Ovary (tissue), 9 donors: Measurements from ENCODE around the gene SORT1. TPM values are rescaled to one million over a fixed set of nuclear protein-coding genes. Genes with fewer than 3 reads are reported as not detected.

ENCODE experiments used
- DNase-seq, 5 donors: peaks; one replicate each; pipeline ENCODE4 v3.0.0-alpha.2; 2019 to 2020
- H3K27ac ChIP-seq, 2 donors: fragments of 200-600 bp; one replicate each; pipeline versions ENCODE4 v1.5.1 to v1.8.0; 2019 to 2022
- H3K27me3 ChIP-seq: fragments of 200-600 bp; one replicate; pipeline ENCODE4 v1.8.0; 2022
- H3K36me3 ChIP-seq: fragments of 200-600 bp; sonication (generic); one replicate; pipeline ENCODE4 v1.5.1; 2019
- H3K4me1 ChIP-seq: one replicate; pipeline ENCODE4 v1.8.1; 2013; ENCODE audit warnings: mild to moderate bottlenecking, moderate library complexity; ENCODE audit not compliant: insufficient read depth
- H3K4me3 ChIP-seq: fragments of 200-600 bp; sonication (generic); one replicate; pipeline ENCODE4 v1.5.1; 2017
- H3K9me3 ChIP-seq, 2 donors: fragments of 200-600 bp in 1 of 2; sonication (generic) in 1 of 2; one replicate each; pipeline versions ENCODE4 v1.5.1 to v1.8.1; 2013 to 2019; ENCODE audit warnings: mild to moderate bottlenecking in 1 of 2, moderate library complexity in 1 of 2
- EP300 ChIP-seq: sonication (generic); formaldehyde crosslinking; IDR thresholded peaks from one replicate; pipeline ENCODE4 v1.6.1; 2017; ENCODE audit warnings: antibody characterized with exemption
- POLR2A ChIP-seq: fragments of 450-650 bp; IDR thresholded peaks from one replicate; pipeline ENCODE4 v1.6.1; 2017; ENCODE audit warnings: antibody characterized with exemption, mild to moderate bottlenecking, moderate library complexity
- WGBS, 3 donors: extraction: QIAGEN DNeasy Blood & Tissue Kit in 1 of 3; methylation state at CpG; one replicate each; pipeline versions ENCODE4 v1.1.5 to v1.1.7; 2013 to 2017; 5-methylcytosine and 5-hydroxymethylcytosine counted together
- intact Hi-C, 4 donors: fragments of 100-400 bp; cut with DNase I; formaldehyde crosslinking; loops; one replicate each; pipeline versions ENCODE4 v1.11.0 to v1.15.1; 2022 to 2023
- polyA plus RNA-seq, 2 donors: library from polyadenylated mRNA; stranded (reverse); fragments of 200-250 nt in 1 of 2; fragments of 350-450 nt in 1 of 2; fragmentation: Illumina TruSeq in 1 of 2; extraction: RNeasy Lipid Tissue Mini Kit (QIAGEN cat#74804) in 1 of 2; gene quantifications; one replicate each; pipeline ENCODE4 v1.2.3, GENCODE V29; 2013 to 2014
- total RNA-seq, 7 donors: library from RNA; depleted of rRNA in 2 of 7; stranded (reverse); fragments of >200 nt in 2 of 7; fragmentation: NEBNext Ultra II Directional in 3 of 7; extraction: Animal tissue kit (Norgen Biotek cat#: 25700) in 3 of 7; gene quantifications; one replicate each; pipeline versions ENCODE4 v1.1.0 to v1.2.4, GENCODE V29; 2016 to 2023
- TF ChIP-seq, protein P1 (sequence below), 3 donors: fragments of 450-650 bp in 2 of 3; fragments of 200-600 bp in 1 of 3; IDR thresholded peaks; one replicate each; pipeline versions ENCODE4 v1.5.1 to v1.8.0; 2016 to 2022; ENCODE audit warnings: antibody characterized with exemption in 3 of 3, mild to moderate bottlenecking in 1 of 3
- donor health status: DM: no; HTN: no; CAD: no; lungs with moderate emphysema.
- donor health status: DM: no; HTN: no; CAD: no.
- donor health status: Bipolar disorder and iron deficiency.
- donor health status: DM: yes; HTN: yes; CAD: no.
- donor health status: DM: no; HTN: no; CAD: no.
- donor health status: DM: yes; HTN: yes; CAD: no.

Gene SORT1
- total and polyA plus RNA-seq, 9 donors, result 4.3 to 37.0 (median 16.0) TPM

DNA sequence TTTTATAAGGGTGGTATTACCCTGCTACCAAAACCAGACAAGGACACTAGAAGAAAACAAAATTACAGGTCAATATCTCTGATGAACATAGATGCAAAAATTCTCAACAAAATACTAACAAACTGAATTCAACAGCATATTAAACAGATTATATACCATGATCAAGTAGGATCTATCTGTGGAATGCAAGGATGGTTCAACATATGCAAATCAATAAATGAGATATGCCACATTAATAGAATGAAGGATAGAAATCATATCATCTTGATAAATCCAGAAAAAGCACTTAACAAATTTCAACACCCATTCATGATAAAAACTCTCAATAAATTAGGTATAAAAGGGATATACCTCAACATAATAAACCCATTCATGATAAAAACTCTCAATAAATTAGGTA lies 66.6 kb downstream of the SORT1 start:
- no peak for DNase-seq
- Histone ChIP-seq H3K27ac (no peak overlapping the region), H3K4me1 (no peaks in the 10 kb centered on the region), H3K27me3 (no peaks in the 10 kb centered on the region), H3K36me3 (no peaks in the 10 kb centered on the region), H3K9me3 (no peaks in the 10 kb centered on the region), H3K4me3 (no peak overlapping the region)
- TF ChIP-seq EP300 (no peak), POLR2A (no peak)
- TF ChIP-seq, protein P1, sequence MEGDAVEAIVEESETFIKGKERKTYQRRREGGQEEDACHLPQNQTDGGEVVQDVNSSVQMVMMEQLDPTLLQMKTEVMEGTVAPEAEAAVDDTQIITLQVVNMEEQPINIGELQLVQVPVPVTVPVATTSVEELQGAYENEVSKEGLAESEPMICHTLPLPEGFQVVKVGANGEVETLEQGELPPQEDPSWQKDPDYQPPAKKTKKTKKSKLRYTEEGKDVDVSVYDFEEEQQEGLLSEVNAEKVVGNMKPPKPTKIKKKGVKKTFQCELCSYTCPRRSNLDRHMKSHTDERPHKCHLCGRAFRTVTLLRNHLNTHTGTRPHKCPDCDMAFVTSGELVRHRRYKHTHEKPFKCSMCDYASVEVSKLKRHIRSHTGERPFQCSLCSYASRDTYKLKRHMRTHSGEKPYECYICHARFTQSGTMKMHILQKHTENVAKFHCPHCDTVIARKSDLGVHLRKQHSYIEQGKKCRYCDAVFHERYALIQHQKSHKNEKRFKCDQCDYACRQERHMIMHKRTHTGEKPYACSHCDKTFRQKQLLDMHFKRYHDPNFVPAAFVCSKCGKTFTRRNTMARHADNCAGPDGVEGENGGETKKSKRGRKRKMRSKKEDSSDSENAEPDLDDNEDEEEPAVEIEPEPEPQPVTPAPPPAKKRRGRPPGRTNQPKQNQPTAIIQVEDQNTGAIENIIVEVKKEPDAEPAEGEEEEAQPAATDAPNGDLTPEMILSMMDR (IDR thresholded peaks at IDR 0.05), result no peak
- intact Hi-C loops, result no loop called here

DNA sequence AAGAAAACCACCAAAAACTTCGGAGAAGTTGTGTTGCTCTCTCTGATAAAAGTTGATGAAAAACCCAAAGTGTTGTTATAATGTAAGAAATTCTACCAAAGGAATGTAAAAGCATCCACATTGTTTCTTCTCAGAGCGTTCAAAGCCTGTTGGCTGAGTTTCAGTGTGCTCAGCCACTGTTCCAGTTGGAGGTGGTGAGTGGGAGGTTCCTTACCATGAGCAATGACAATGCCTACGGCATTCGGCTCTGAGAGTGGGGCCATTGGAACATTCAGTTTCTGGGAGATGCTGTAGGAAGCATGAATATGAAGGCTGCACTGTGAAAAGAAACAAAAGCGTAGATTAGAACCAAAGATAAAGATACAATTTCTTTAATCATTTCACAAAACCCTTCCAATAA lies 70.4 kb downstream of the SORT1 start:
- no peaks in the 10 kb centered on the region for H3K27me3 ChIP-seq
- H3K4me1 ChIP-seq, result no peaks in the 10 kb centered on the region
- no peaks in the 10 kb centered on the region for H3K36me3 ChIP-seq
- H3K27ac ChIP-seq, result no peak overlapping the region
- no peaks in the 10 kb centered on the region for H3K9me3 ChIP-seq
- DNase-seq, result no peak
- H3K4me3 ChIP-seq, result no peak overlapping the region
- WGBS, 3 donors, result 27 to 39% (median 30%) methylated on average over 5 of the region's 5 CpGs
- intact Hi-C loops, result no loop called here
- TF ChIP-seq POLR2A (no peak), EP300 (no peak)
- TF ChIP-seq, protein P1 (IDR thresholded peaks at IDR 0.05), result no peak

DNA sequence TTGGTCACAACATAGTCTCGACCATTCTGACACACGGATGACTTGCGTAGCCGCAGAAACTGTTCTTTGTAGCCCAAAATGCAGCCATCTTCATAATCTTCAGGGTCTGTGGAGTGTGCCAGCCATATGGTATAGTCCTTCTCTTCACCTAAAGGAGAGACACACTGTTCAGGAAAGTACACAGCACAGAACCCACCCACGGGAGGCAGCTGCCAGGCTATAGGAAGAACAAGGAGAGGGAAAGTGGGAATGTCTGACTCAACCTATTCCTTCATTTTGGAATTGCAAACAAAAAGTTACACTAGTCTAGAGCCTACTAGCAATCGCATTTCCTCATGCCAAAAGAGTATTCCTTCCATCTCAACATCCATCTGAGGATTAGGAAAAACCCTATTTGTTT lies 74.7 kb downstream of the SORT1 start:
- no peaks in the 10 kb centered on the region for H3K36me3 ChIP-seq
- H3K27ac ChIP-seq, result no peak overlapping the region
- no peak for DNase-seq
- no peaks in the 10 kb centered on the region for H3K4me1 ChIP-seq
- H3K9me3 ChIP-seq, result no peaks in the 10 kb centered on the region
- no peaks in the 10 kb centered on the region for H3K27me3 ChIP-seq
- 86 to 94% (median 91%) methylated on average over 6 of the region's 6 CpGs for WGBS, 3 donors
- no peak overlapping the region for H3K4me3 ChIP-seq
- intact Hi-C loops, result no loop called here
- TF ChIP-seq POLR2A (no peak), EP300 (no peak)
- TF ChIP-seq, protein P1 (IDR thresholded peaks at IDR 0.05), result no peak

DNA sequence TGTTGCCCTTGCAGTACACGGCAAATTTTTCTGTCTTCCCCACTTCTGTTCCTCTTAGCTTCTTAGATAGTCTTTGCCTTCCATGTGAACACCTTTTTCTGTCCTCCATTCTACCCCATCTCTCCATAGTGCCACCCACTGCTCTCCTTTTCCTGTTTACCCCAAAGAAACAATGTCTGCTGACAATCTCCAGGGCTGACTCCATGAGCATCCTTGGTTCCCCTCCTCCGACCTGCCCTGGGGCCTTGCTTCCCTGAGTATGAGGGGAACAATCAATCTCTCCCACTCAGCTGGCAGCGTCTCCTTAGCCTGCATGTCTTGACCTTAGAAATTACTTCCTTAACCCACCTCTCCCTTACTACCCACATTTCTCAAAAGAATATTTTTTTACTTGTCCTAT lies 78.6 kb downstream of the SORT1 start:
- H3K4me1 ChIP-seq, result no peaks in the 10 kb centered on the region
- no peak overlapping the region for H3K27ac ChIP-seq
- intact Hi-C loops, result no loop called here
- 65 to 80% (median 78%) methylated on average over 3 of the region's 3 CpGs for WGBS, 3 donors
- TF ChIP-seq, protein P1 (IDR thresholded peaks at IDR 0.05), result no peak
- H3K27me3 ChIP-seq, result no peaks in the 10 kb centered on the region
- no peak for DNase-seq
- no peaks in the 10 kb centered on the region for H3K9me3 ChIP-seq
- no peaks in the 10 kb centered on the region for H3K36me3 ChIP-seq
- H3K4me3 ChIP-seq, result no peak overlapping the region

DNA sequence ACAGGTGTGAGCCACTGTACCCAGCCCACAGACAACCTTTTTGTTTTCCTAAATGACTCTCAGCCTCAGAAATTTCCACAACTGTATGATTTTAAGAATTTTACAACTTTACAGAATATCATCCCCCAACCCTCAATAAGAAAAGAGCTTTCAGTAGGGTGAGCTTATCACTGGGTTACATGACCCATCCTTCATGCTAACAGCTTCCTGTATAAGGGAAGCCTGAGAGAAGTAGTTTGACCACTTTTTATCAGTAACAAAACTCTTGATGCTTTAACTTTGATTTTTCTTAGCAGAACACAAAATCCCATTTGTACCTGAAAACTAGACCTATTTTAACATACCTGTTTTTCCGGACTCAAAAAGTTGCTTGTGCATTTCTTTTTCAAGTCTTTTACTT lies 81.2 kb downstream of the SORT1 start:
- H3K4me1 ChIP-seq, result no peaks in the 10 kb centered on the region
- H3K27me3 ChIP-seq, result no peaks in the 10 kb centered on the region
- intact Hi-C loops, result no loop called here
- DNase-seq, result no peak
- H3K27ac ChIP-seq, result no peak overlapping the region
- WGBS, 3 donors, result 87 to 100% (median 94%) methylated on average over 1 of the region's 1 CpG
- TF ChIP-seq, protein P1 (IDR thresholded peaks at IDR 0.05), result no peak
- TF ChIP-seq POLR2A (no peak), EP300 (no peak)
- no peaks in the 10 kb centered on the region for H3K36me3 ChIP-seq
- H3K9me3 ChIP-seq, result no peaks in the 10 kb centered on the region
- H3K4me3 ChIP-seq, result no peak overlapping the region
